Measurements from ENCODE around the gene PDCD2L.
"Not testable (repeated sequence)": the region's sequence is repeated elsewhere in the genome, so short reads cannot be mapped to it uniquely, and the experiment has no call there.

Gene PDCD2L

DNA sequence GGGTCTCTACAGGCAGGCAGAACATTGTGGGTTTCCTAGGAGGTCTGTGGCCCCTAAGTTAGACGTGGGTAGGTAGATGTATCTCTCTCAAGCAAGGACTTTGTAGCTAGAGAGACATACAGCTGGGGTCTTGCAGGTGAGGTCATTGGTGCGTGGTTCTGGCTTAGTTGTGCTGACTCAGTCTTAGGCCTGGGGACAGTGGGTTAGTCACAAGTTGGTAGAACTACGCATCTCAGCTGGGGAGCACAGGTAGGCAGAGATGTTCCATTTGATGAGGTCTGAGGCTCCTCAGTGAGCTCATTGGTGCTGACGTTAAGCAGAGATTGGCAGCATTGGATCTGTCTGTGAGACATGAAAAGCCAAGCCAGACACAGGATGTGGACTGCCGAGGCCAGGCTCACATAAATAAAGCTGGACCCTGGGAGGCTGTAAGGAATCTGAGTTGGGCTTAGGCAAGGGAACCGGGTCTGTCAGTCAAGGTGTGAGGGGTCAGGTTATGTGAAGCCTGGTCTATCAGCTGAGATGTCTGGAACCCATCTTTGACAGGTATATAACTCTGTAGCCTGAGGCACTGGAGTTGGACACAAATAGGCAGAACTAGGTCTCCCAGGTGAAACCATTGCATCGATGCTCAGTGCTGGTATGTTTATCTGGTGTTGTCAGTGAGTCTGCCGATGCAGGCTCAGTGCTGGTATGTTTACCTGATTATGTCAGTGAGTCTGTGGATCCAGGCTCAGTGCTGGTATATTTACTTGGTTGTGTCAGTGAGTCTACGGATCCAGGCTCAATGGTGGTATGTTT, 17.4 kb upstream of the PDCD2L start:
- H3K27me3 Mint-ChIP-seq = no peaks in the 10 kb centered on the region
- H3K36me3 Mint-ChIP-seq (ENCODE audit: low read depth) = no peaks in the 10 kb centered on the region
- no peaks in the 10 kb centered on the region for H3K9me3 Mint-ChIP-seq
- H3K4me3 Mint-ChIP-seq = no peak overlapping the region
- intact Hi-C loops (cut with micrococcal nuclease) = no loop called here
- H3K4me1 Mint-ChIP-seq (ENCODE audit: low read depth) = no peaks in the 10 kb centered on the region
- no peak overlapping the region for H3K27ac Mint-ChIP-seq

DNA sequence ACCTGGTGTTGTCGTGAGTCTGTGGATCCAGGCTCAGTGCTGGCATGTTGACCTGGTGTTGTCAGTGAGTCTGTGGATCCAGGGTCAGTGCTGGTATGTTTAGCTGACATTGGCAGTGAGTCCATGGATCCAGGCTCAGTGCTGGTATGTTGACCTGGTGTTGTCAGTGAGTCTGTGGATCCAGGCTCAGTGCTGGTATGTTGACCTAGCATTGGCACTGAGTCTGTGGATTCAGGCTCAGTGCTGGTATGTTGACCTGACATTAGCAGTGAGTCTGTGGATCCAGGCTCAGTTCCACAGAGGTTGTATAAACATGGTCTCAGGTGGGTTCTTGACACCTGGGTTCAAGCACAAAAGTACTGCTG, 16.8 kb upstream of the PDCD2L start:
- no peaks in the 10 kb centered on the region for H3K4me1 Mint-ChIP-seq (ENCODE audit: low read depth)
- intact Hi-C loops (cut with micrococcal nuclease) = no loop called here
- no peak overlapping the region for H3K27ac Mint-ChIP-seq
- H3K36me3 Mint-ChIP-seq (ENCODE audit: low read depth) = no peaks in the 10 kb centered on the region
- no peak overlapping the region for H3K4me3 Mint-ChIP-seq
- no peaks in the 10 kb centered on the region for H3K9me3 Mint-ChIP-seq
- no peaks in the 10 kb centered on the region for H3K27me3 Mint-ChIP-seq

DNA sequence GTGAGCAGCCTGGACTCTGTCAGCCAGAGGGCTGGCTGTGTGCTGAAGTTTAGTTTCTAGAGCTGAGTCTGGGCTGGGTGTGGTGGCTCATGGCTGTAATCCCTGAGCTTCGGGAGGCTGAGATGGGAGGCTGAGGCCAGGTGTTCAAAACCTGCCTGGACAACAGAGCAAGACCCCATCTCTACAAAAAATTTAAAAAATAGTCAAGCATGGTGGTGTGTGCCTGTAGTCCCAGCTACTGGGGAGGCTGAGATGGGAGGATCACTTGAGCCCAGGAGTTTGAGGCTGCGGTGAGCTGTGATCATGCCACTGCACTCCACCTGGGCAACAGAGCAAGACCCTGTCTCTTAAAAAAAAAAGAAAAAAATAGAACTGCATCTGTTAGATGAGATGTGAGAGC, 15.5 kb upstream of the PDCD2L start:
- H3K4me1 Mint-ChIP-seq (ENCODE audit: low read depth); H3K9me3 Mint-ChIP-seq; H3K36me3 Mint-ChIP-seq (ENCODE audit: low read depth); intact Hi-C loops (cut with micrococcal nuclease); H3K27me3 Mint-ChIP-seq; H3K4me3 Mint-ChIP-seq; H3K27ac Mint-ChIP-seq: not testable (repeated sequence)

DNA sequence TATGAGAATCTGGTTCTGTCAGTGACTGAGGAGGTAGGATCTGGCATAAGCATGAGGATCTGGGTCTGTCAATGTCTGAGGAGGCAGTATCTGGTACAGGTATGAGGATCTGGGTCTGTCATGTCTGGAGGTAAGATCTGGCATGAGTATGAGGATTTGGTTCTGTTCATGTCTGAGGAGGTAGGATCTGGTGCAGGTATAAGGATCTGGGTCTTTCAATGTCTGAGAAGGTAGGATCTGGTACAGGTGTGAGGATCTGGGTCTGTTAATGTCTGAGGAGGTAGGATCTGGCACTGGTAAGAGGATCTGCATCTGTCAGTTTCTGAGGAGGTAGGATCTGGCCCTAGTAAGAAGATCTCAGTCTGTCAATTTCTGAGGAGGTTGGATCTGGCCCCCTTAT, 12.4 kb upstream of the PDCD2L start:
- intact Hi-C loops (cut with micrococcal nuclease) = no loop called here
- no peaks in the 10 kb centered on the region for H3K27me3 Mint-ChIP-seq
- H3K27ac Mint-ChIP-seq = no peak overlapping the region
- H3K4me3 Mint-ChIP-seq = no peak overlapping the region
- H3K9me3 Mint-ChIP-seq = no peaks in the 10 kb centered on the region
- peaks cover 16% of the 10 kb centered on the region for H3K36me3 Mint-ChIP-seq (ENCODE audit: low read depth)
- no peaks in the 10 kb centered on the region for H3K4me1 Mint-ChIP-seq (ENCODE audit: low read depth)

DNA sequence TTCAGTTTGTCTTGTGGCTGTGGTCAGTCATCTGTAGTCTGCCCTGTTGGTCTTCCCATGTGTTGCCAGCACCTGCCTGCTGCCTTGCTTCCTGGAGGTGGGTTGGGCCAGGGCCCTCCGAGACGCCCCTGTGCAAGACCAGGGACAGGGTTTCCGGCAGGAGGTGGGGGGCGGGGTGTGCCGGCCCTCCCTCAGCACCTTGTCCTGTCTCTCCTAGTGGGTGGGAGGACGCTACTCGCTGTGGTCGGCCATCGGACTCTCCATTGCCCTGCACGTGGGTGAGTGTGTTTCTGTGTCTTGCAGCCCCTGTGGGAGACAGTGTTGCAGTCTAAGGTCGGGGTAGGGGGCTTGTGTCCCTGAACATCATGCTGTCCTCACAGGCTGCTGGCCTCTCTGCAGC, 11.2 kb upstream of the PDCD2L start:
- H3K27ac Mint-ChIP-seq = no peak overlapping the region
- H3K4me3 Mint-ChIP-seq = no peak overlapping the region
- no peaks in the 10 kb centered on the region for H3K9me3 Mint-ChIP-seq
- H3K27me3 Mint-ChIP-seq = no peaks in the 10 kb centered on the region
- no peaks in the 10 kb centered on the region for H3K4me1 Mint-ChIP-seq (ENCODE audit: low read depth)
- intact Hi-C loops (cut with micrococcal nuclease) = no loop called here
- H3K36me3 Mint-ChIP-seq (ENCODE audit: low read depth) = peaks cover 27% of the 10 kb centered on the region

DNA sequence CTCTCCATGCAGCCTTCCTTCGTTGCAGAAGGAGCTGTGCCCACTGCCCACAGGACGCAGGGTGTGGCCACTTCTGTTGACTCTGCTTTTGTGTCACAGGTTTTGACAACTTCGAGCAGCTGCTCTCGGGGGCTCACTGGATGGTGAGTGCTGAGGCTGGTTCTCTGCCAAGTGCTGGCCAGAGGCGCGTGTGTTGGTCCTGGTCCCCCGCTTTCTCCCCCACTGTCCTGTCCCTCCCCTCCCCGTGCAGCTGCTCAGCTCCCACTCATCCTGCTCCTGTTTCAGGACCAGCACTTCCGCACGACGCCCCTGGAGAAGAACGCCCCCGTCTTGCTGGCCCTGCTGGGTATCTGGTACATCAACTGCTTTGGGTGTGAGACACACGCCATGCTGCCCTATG, 10.6 kb upstream of the PDCD2L start:
- intact Hi-C loops (cut with micrococcal nuclease) = no loop called here

DNA sequence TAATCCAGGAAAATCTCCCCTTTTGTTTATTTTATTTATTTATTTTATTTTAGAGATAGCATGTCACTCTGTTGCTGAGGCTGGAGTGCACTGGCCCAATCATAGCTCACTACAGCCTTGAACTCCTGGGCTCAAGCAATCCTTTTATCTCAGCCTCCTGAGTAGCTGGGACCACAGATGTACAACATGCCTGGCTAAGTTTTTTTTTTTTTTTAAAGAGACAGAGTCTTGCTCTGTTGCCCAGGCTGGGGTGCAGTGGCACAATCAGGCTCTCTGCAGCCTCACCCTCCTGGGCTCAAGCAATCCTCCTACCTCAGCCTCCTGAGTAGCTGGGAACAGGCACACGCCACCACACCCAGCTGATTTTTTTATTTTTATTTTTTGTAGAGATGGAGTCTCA, 6.3 kb upstream of the PDCD2L start:
- no peak overlapping the region for H3K27ac Mint-ChIP-seq
- peaks cover 63% of the 10 kb centered on the region for H3K36me3 Mint-ChIP-seq (ENCODE audit: low read depth)
- intact Hi-C loops (cut with micrococcal nuclease) = no loop called here
- no peak overlapping the region for H3K4me3 Mint-ChIP-seq
- no peaks in the 10 kb centered on the region for H3K9me3 Mint-ChIP-seq
- no peaks in the 10 kb centered on the region for H3K4me1 Mint-ChIP-seq (ENCODE audit: low read depth)
- H3K27me3 Mint-ChIP-seq = no peaks in the 10 kb centered on the region

More for the DNA sequence above, 10.6 kb upstream of the PDCD2L start:
- no peaks in the 10 kb centered on the region for H3K9me3 Mint-ChIP-seq
- no peaks in the 10 kb centered on the region for H3K4me1 Mint-ChIP-seq (ENCODE audit: low read depth)
- no peaks in the 10 kb centered on the region for H3K27me3 Mint-ChIP-seq
- peaks cover 33% of the 10 kb centered on the region for H3K36me3 Mint-ChIP-seq (ENCODE audit: low read depth)
- no peak overlapping the region for H3K27ac Mint-ChIP-seq
- no peak overlapping the region for H3K4me3 Mint-ChIP-seq

DNA sequence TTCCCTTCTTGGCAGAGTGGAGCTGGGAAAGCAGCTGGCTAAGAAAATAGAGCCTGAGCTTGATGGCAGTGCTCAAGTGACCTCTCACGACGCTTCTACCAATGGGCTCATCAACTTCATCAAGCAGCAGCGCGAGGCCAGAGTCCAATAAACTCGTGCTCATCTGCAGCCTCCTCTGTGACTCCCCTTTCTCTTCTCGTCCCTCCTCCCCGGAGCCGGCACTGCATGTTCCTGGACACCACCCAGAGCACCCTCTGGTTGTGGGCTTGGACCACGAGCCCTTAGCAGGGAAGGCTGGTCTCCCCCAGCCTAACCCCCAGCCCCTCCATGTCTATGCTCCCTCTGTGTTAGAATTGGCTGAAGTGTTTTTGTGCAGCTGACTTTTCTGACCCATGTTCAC, 4.3 kb upstream of the PDCD2L start:
- H3K36me3 Mint-ChIP-seq (ENCODE audit: low read depth) = peaks cover 69% of the 10 kb centered on the region

DNA sequence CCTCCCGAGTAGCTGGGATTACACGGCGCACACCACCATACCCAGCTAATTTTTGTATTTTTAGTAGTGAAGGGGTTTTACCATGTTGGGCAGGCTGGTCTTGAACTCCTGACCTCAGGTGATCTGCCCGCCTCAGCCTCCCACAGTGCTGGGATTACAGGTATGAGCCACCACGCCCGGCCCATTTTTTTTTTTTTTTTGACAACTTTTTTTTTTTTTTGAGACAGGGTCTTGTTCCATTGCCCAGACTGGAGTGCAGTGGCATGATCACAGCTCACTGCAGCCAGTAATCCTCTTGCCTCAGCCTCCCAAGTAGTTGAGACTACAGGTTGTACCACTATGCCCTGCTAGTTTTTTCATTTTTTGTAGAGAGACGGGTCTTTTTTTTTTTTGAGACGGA, 3.4 kb upstream of the PDCD2L start:
- H3K4me3 Mint-ChIP-seq; H3K4me1 Mint-ChIP-seq (ENCODE audit: low read depth); intact Hi-C loops (cut with micrococcal nuclease); H3K9me3 Mint-ChIP-seq; H3K27ac Mint-ChIP-seq; H3K27me3 Mint-ChIP-seq: not testable (repeated sequence)
- peaks cover 62% of the 10 kb centered on the region for H3K36me3 Mint-ChIP-seq (ENCODE audit: low read depth)

More for the DNA sequence above, 4.3 kb upstream of the PDCD2L start:
- no peaks in the 10 kb centered on the region for H3K9me3 Mint-ChIP-seq
- H3K4me1 Mint-ChIP-seq (ENCODE audit: low read depth) = peaks cover 8% of the 10 kb centered on the region
- no peak overlapping the region for H3K4me3 Mint-ChIP-seq
- H3K27me3 Mint-ChIP-seq = no peaks in the 10 kb centered on the region
- H3K27ac Mint-ChIP-seq = peak overlapping the region; percentile 7
- intact Hi-C loops (cut with micrococcal nuclease) = no loop called here

DNA sequence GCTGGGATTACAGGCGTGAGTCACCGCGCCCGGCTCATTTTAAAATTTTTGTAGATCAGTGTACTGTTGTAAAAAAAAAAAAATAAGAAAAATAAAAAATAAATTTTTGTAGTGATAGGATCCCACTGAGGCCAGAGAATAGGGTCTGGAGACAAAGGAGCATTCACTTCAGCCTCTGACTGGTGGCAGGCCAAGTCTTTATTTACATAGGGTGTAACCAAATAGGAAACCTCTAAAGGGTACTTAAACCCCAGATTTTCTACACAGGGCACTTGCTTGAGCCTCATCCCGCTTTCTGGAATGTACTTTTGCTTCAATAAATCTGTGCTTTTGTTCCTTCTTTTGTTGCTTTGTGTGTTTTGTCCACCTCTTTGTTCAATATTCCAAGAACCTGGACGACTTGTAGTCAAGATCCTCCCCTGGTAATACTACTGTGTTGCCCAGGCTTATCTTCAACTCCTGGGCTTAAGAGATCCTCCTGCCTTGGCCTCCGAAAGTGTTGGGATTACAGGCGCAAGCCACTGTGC, 2.1 kb upstream of the PDCD2L start:
- no peak overlapping the region for H3K4me3 Mint-ChIP-seq
- peaks cover 50% of the 10 kb centered on the region for H3K36me3 Mint-ChIP-seq (ENCODE audit: low read depth)
- H3K27me3 Mint-ChIP-seq = no peaks in the 10 kb centered on the region
- intact Hi-C loops (cut with micrococcal nuclease) = no loop called here
- peaks cover 10% of the 10 kb centered on the region for H3K4me1 Mint-ChIP-seq (ENCODE audit: low read depth)
- no peak overlapping the region for H3K27ac Mint-ChIP-seq
- no peaks in the 10 kb centered on the region for H3K9me3 Mint-ChIP-seq

DNA sequence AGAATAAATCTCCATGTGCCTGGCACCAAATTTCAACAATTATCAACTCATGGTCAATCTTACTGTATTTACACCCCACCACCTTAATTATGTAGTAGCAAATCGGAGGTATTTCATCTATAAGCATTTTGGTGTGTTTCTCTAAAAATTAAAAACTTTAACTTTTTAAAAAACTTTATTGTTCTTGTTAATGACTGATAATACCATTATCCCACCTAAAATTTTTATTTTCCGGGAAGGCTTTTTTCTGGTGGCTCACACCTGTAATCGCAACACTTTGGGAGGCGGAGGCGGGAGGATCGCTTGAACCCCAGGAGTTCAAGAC, 453 bp upstream of the PDCD2L start:
- H3K27me3 Mint-ChIP-seq = no peaks in the 10 kb centered on the region
- peaks cover 35% of the 10 kb centered on the region for H3K36me3 Mint-ChIP-seq (ENCODE audit: low read depth)
- H3K4me1 Mint-ChIP-seq (ENCODE audit: low read depth) = peaks cover 11% of the 10 kb centered on the region
- intact Hi-C loops (cut with micrococcal nuclease) = loop anchor here (2.0 kb wide), 1 partner anchor 25 kb away; the partner anchor contains the start of gene UBA2
- H3K27ac Mint-ChIP-seq = peak overlapping the region; percentile 83
- H3K4me3 Mint-ChIP-seq = peak overlapping the region; percentile 97
- H3K9me3 Mint-ChIP-seq = no peaks in the 10 kb centered on the region

DNA sequence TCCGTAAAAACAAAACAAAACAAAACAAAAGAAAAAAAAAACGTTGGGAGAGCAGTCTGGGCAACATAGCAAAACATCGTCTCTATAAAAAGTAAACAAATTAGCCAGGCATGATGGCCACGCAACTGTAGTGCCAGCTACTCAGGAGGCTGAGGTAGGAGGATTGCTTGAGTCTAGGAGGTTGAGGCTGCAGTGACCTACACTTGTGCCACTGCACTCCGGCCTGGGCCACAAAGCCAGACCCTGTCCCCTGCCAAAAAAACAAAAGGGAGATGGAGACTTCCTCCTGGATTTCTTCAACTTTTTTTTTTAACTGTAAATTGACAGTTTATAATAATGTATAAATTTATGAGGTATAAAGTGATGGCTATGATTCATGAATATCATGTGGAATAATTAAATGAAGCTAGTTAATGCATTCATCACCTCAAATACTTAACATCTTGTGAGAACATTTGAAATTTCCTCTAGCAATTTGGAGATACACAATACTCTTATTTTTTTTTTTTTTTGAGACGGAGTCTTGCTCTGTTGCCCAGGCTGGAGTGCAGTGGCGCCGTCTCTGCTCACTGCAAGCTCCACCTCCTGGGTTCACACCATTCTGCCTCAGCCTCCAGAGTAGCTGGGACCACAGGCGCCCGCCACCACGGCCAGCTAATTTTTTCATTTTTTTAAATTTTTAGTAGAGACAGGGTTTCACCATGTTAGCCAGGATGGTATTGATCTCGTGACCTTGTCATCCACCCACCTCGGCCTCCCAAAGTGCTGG, 1.9 kb downstream of the PDCD2L start:
- H3K4me3 Mint-ChIP-seq = no peak overlapping the region

DNA sequence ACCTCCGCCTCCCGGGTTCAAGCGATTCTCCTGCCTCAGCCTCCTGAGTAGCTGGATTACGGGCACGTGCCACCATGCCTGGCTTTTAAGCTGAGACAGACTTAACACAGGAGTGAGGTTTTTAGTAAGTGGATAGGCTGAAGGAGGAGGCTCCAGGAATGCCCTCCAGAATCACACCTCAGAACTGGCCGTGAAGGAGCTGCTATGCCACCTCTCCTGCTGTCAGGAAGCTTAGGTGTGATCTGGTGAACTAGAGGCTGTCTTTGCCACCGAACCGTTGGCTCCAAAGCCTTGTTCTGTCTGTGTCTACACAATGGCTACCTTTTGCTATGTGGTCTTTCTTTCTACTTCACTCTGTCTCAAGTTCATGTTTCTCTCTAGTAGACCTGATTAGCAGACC, 4.2 kb downstream of the PDCD2L start:
- intact Hi-C loops (cut with micrococcal nuclease) = no loop called here
- Mint-ChIP-seq H3K9me3 (no peaks in the 10 kb centered on the region), H3K36me3 (ENCODE audit: low read depth) (peaks cover 6% of the 10 kb centered on the region), H3K27me3 (no peaks in the 10 kb centered on the region), H3K27ac (no peak overlapping the region), H3K4me3 (no peak overlapping the region), H3K4me1 (ENCODE audit: low read depth) (peaks cover 26% of the 10 kb centered on the region)

More for the DNA sequence above, 1.9 kb downstream of the PDCD2L start:
- Mint-ChIP-seq H3K27me3 (no peaks in the 10 kb centered on the region), H3K9me3 (no peaks in the 10 kb centered on the region), H3K36me3 (ENCODE audit: low read depth) (peaks cover 11% of the 10 kb centered on the region), H3K27ac (no peak overlapping the region), H3K4me1 (ENCODE audit: low read depth) (peaks cover 26% of the 10 kb centered on the region)
- intact Hi-C loops (cut with micrococcal nuclease) = loop anchor here (2.0 kb wide), 1 partner anchor 23 kb away; the partner anchor contains the start of gene UBA2

Data from dendritic cell treated with granulocyte-macrophage colony-stimulating factor and Interleukin-4, amounts not matched to agents 40 ng/mL and 50 ng/mL, for 4 days (primary cell).